MG63 (cell line): ENCODE data around the gene VAV1. TPM values are rescaled to one million over a fixed set of nuclear protein-coding genes. Genes with fewer than 3 reads are reported as not detected.

ENCODE experiments used
- DNase-seq: peaks from one replicate; pipeline ENCODE4 v3.0.0-alpha.2; 2020
- H3K27me3 ChIP-seq: fragments of 250-450 bp; sonication (Bioruptor Pico); 2 replicates; pipeline ENCODE4 v1.5.1; 2020; ENCODE audit warnings: mild to moderate bottlenecking, moderate library complexity
- H3K36me3 ChIP-seq: fragments of 250-450 bp; sonication (Bioruptor Pico); 2 replicates; pipeline ENCODE4 v1.5.1; 2020; ENCODE audit warnings: mild to moderate bottlenecking, moderate library complexity
- H3K4me3 ChIP-seq: fragments of 250-450 bp; sonication (Bioruptor Pico); 2 replicates; pipeline ENCODE4 v1.5.1; 2020; ENCODE audit warnings: mild to moderate bottlenecking, moderate library complexity
- H3K9me3 ChIP-seq: fragments of 250-450 bp; sonication (Bioruptor Pico); 2 replicates; pipeline ENCODE4 v1.5.1; 2020; ENCODE audit warnings: mild to moderate bottlenecking, moderate library complexity
- total RNA-seq: library from RNA; depleted of rRNA; stranded (reverse); fragments of >200 nt; shearing (Covaris generic); gene quantifications from 2 replicates; pipeline ENCODE4 v1.2.3, GENCODE V29; 2014; ENCODE audit warnings: low replicate concordance

Gene VAV1
- total RNA-seq, 1 experiment from 2014 or later, result 0.63 TPM

DNA sequence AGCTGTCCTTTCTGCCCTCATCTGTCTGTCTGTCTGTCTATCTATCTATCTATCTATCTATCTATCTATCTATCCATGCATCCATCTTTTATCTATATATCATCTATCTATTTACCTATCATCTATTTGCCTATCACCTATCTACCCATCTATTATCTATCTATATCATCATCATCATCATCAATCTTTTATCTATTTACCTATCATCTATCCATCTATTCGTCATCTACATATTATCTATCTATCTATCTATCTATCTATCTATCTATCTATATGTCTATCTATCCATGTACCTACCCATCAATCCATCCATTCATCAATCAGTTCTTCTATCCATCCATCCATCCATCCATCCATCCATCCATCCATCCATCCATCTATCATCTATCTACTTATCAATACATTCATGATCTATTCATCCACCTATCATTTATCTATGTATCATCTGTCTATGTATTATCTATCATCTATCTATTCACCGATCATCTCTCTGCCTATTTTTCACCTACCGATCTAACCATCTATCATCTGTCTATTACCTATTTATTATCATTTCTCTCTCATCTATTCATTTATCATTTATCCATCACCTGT is 65.7 kb downstream of the VAV1 start:
- H3K27me3 ChIP-seq, result no peaks in the 10 kb centered on the region
- no peak for DNase-seq
- H3K4me3 ChIP-seq, result no peak overlapping the region
- H3K9me3 ChIP-seq, result no peaks in the 10 kb centered on the region
- H3K36me3 ChIP-seq, result no peaks in the 10 kb centered on the region

DNA sequence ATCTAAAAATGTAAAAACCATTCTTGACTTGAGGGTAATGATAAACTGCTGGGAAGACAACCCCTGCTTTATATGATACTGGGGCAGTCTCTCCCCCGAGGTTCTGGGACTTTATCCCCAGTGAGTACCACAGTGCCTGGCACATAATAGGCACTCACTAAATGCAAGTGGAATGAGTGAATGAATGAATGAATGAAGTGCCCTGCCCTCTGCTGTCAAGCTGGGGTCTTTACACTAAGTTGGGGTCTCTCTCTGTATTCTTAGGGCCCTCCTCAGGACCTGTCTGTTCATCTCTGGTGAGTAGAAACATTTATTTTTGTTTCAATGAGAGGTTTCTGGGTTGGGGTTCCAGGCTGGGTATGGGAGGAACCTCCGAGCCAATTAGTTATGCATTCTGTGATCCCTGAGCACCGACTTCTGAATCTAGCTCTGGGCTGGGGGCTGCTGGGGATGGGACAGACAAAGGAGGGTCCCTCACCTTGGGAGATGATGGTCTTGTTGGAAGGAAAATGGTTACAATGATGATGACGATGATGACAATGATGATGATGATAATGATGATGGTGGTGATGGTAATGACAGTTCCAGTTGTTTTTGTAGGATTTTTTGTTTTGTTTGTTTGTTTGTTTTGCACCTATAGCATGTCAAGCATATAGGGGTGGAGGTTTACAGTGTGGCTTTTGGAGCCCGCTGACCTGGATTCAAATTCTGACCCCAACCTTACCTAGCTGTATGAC is 70.5 kb downstream of the VAV1 start:
- H3K36me3 ChIP-seq, result no peaks in the 10 kb centered on the region
- no peak for DNase-seq
- H3K4me3 ChIP-seq, result no peak overlapping the region
- H3K27me3 ChIP-seq, result no peaks in the 10 kb centered on the region
- H3K9me3 ChIP-seq, result no peaks in the 10 kb centered on the region

DNA sequence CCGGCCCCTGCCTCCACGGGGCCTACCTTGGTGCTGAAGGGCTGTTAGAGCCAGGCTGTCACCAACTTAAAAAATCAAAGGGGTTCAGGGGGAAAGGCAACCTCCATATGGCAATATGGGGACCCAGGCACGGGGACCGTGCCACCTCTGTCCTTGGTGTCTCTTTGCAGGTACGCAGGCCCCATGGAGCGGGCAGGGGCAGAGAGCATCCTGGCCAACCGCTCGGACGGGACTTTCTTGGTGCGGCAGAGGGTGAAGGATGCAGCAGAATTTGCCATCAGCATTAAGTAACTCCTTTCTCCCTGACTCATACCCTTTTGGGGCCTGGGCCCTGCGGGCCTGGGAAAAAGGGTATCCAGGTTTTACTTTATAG is 75.3 kb downstream of the VAV1 start:
- H3K4me3 ChIP-seq, result no peak overlapping the region
- DNase-seq, result no peak
- H3K36me3 ChIP-seq, result no peaks in the 10 kb centered on the region

DNA sequence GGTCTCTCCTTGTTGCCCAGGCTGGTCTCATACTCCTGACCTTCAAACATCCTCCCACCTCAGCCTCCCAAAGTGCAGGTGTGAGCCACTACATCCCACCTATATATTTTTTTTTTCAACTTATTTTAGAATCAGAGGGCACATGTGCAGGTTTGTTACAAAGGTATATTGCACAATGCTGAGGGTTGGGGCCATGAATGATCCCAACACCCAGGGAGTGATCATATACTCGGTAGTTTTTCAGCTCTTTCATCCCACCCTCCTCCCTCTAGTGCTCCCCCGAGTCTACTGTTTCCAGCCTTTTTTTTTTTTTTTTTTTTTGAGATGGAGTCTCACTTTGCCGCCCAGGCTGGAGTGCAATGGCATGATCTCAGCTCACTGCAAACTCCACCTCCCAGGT is 76.5 kb downstream of the VAV1 start:
- no peak for DNase-seq

More for the DNA sequence above, 75.3 kb downstream of the VAV1 start:
- Histone ChIP-seq H3K27me3 (no peaks in the 10 kb centered on the region), H3K9me3 (no peaks in the 10 kb centered on the region)

DNA sequence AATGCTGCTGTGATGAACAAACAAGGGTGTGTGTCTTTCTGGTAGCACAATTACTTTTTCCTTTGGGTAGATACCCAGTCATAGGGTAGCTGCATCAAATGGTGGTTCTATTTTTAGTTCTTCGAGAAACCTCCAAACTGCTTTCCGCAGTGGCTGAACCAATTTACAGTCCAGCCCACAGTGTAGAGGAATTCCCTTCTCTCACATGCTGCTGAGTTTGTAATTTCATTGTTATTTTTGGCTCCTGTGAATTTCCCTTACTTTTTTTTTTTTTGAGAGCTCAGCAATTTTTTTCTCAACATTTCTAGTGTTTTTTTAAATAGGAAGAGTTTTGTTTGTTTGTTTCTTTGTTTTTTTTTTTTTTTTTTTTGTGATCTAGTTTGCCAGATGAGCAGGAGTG is 77.4 kb downstream of the VAV1 start:
- 0 out of 2 replicates have a peak, but pooled peaks cover under 1% of the 10 kb centered on the region for H3K27me3 ChIP-seq
- H3K4me3 ChIP-seq, result no peak overlapping the region
- H3K36me3 ChIP-seq, result peaks cover 3% of the 10 kb centered on the region
- no peaks in the 10 kb centered on the region for H3K9me3 ChIP-seq
- DNase-seq, result no peak

More for the DNA sequence above, 76.5 kb downstream of the VAV1 start:
- H3K27me3 ChIP-seq, result no peaks in the 10 kb centered on the region
- H3K36me3 ChIP-seq, result no peaks in the 10 kb centered on the region
- no peak overlapping the region for H3K4me3 ChIP-seq
- H3K9me3 ChIP-seq, result no peaks in the 10 kb centered on the region

DNA sequence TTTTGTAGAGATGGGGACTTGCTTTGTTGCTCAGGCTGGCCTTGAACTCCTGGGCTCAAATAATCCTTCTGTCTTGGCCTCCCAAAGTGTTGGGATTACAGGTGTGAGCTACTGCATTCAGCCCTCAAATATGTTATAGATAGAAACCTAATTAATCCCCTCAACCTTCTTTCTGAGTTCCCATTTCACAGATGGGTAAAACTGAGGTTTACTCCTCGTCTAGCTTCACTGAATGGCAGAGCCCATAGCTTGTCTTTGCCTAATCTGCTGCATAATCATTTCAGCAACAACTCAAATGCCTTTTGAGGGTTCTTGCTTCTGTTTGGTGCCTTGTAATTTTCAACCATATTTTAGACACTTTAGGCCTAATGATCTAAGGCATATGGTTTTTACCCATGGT is 78.9 kb downstream of the VAV1 start:
- Histone ChIP-seq H3K36me3 (peaks cover 6% of the 10 kb centered on the region), H3K27me3 (0 out of 2 replicates have a peak, but pooled peaks cover 2% of the 10 kb centered on the region), H3K4me3 (no peak overlapping the region), H3K9me3 (no peaks in the 10 kb centered on the region)
- DNase-seq, result no peak

DNA sequence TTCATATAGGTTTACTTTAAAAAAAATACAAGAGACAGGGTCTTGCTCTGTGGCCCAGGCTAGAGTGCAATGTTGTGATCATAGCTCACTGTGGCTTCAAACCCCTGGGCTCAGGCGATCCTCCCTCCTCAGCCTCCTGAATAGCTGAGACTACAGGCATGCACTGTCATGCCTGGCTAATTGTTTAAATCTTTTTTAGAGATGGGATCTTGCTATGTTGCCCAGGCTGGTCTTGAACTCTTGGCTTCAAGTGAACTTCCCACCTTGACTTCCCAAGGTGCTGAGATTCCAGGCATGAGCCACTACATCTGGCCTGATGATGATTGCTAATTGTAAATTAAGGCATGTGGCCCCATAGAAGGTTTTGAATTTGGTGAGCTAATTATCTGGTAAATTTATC is 79.5 kb downstream of the VAV1 start:
- Histone ChIP-seq H3K27me3 (0 out of 2 replicates have a peak, but pooled peaks cover 2% of the 10 kb centered on the region), H3K9me3 (no peaks in the 10 kb centered on the region), H3K36me3 (peaks cover 6% of the 10 kb centered on the region), H3K4me3 (no peak overlapping the region)
- DNase-seq, result no peak

DNA sequence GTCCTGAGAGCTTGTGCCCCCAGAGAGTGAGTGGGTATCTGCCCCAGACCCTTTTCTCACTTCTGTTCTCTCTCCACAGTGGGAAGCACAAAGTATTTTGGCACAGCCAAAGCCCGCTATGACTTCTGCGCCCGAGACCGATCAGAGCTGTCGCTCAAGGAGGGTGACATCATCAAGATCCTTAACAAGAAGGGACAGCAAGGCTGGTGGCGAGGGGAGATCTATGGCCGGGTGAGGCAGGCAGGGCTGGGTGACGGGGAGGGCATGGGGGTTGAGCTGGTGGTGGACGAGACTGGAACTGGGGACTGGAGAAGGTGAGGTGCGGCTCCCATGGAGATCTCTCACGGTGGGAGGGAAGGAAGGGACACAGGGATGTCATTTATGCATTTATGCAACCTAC is 81.4 kb downstream of the VAV1 start:
- Histone ChIP-seq H3K4me3 (no peak overlapping the region), H3K36me3 (peaks cover 8% of the 10 kb centered on the region), H3K9me3 (no peaks in the 10 kb centered on the region), H3K27me3 (0 out of 2 replicates have a peak, but pooled peaks cover 2% of the 10 kb centered on the region)
- no peak for DNase-seq

DNA sequence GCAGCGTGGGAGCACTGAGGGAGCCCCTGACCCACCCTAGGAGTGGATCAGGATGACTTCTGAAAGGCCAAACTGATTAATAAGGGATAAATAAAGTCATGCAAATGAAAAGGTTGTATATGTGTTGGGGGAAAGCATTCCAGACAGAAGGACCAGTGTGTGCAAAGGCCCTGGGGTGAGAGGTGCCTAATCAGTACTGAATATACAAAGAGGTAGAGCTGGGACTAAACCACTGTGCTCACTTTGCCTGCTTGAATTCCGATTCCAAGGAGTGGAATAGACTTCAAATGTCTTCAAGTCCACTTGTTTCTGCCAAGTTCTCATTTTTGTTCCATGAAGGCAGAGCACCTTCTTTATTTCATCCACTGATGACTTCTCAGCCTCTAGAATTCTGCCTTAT is 82.2 kb downstream of the VAV1 start:
- DNase-seq, result no peak
- Histone ChIP-seq H3K27me3 (0 out of 2 replicates have a peak, but pooled peaks cover 2% of the 10 kb centered on the region), H3K4me3 (no peak overlapping the region), H3K36me3 (peaks cover 8% of the 10 kb centered on the region), H3K9me3 (no peaks in the 10 kb centered on the region)

DNA sequence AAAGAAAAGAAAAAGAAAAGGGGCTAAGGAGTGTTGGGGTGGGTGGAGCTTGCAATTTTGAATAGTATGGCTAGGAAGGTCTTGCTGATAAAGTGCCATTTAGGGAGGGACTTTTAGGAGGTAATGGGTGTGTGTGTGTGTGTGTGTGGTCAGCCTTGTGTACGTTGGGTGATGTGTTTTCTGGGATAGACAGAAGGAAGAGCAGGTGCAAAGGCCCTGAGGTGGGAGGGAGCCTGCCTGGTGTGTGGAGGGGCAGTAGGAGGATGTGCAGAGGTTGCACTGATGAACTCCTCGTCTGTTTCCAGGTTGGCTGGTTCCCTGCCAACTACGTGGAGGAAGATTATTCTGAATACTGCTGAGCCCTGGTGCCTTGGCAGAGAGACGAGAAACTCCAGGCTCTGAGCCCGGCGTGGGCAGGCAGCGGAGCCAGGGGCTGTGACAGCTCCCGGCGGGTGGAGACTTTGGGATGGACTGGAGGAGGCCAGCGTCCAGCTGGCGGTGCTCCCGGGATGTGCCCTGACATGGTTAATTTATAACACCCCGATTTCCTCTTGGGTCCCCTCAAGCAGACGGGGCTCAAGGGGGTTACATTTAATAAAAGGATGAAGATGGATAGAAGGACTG is 84.4 kb downstream of the VAV1 start:
- H3K27me3 ChIP-seq, result 0 out of 2 replicates have a peak, but pooled peaks cover 2% of the 10 kb centered on the region
- H3K36me3 ChIP-seq, result peaks cover 8% of the 10 kb centered on the region
- DNase-seq, result peak; percentile 85

DNA sequence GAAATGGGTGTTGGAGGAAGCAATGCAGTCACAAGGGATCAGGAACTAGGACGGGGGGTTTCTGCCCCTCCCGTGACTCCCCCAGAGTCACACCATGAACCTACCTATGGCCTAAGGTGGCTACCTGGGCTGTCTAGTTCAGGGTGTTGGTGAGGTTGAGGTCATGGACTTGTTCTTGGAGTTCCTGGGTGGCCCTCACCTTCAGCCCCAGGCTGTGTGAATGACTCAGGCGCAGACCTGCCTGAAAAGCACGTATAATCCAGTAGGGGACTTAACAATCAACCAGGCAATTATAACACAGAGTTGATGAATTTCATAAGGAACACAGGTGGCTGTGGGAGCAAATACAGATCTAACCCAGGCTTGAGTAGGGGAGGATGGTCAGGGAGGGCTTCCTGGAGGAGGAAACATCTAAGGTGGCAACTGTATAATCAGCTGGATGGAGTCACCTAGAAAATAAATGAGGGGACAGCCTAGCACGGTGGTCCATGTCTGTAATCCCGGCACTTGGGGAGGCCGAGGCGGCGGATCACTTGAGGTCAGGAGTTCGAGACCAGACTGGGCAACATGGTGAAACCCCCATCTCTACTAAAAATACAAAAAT is 89.3 kb downstream of the VAV1 start:
- H3K9me3 ChIP-seq, result no peaks in the 10 kb centered on the region

More for the DNA sequence above, 84.4 kb downstream of the VAV1 start:
- Histone ChIP-seq H3K9me3 (no peaks in the 10 kb centered on the region), H3K4me3 (no peak overlapping the region)

DNA sequence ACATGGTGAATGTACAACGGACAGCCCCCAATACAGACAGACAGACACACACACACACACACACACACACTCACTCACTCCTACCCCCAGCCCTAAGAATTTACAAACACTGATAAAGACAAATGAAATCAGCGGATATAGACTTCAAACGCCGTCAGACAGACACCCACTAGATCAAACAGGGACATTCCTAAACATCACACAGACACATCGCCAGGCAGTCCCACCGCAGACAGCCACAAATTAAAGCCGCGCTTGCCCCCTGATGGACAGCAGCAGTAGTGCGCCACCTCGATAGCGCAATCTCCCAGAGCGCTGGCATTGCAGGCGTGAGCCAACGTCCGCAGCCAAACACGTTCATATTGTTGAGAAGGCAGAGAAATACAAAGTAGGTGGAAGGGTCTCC is 90.2 kb downstream of the VAV1 start:
- no peaks in the 10 kb centered on the region for H3K9me3 ChIP-seq
- H3K27me3 ChIP-seq, result no peaks in the 10 kb centered on the region
- H3K4me3 ChIP-seq, result no peak overlapping the region
- DNase-seq, result peak; percentile 82
- no peaks in the 10 kb centered on the region for H3K36me3 ChIP-seq

More for the DNA sequence above, 89.3 kb downstream of the VAV1 start:
- no peaks in the 10 kb centered on the region for H3K27me3 ChIP-seq
- no peak for DNase-seq
- H3K4me3 ChIP-seq, result no peak overlapping the region
- H3K36me3 ChIP-seq, result peaks cover 2% of the 10 kb centered on the region; the same call in 1 of the 2 replicates

DNA sequence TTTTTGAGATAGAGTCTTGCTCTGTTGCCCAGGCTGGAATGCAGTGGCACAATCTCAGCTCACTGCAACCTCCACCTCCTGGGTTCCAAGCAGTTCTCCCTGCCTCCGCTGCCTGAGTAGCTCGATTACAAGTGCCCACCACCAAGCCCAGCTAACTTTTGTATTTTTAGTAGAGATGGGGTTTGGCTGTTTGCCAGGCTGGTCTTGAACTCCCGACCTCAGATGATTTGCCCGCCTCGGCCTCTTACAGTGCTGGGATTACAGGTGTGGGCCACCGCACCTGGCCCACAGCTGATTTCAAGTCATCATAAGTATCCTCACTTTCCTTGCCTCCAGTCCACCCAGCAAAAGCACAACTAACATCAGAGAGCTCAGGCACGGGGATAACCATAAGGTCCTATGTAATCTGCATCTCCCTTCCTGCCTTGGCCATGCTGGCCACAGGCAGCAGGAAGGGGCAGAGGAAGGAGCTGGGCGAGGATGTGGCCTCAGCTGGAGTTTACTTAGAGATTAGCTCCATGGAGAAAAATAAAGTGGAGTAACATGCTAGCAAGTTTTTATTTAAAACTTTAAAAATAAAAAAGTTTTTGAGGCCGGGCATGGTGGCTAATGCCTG is 91.9 kb downstream of the VAV1 start:
- DNase-seq, result no peak

DNA sequence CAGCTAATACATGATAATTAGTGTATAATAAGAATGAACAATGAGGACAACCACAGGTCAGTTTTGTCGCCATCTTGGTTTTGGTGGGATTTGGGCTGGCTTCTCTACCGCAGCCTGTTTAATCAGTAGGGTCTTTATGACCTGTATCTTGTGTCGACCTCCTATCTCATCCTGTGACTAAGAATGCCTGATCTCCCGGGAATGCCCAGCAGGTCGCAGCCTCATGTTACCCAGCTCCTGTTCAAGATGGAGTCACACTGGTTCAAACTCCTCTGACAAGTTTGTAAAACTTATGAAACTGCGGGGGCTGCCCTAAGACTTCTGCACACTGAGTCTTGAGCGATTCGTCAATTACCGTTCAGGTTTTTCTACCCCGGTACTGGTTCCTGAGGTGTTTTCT is 93.3 kb downstream of the VAV1 start:
- H3K36me3 ChIP-seq, result no peaks in the 10 kb centered on the region
- no peak for DNase-seq
- no peak overlapping the region for H3K4me3 ChIP-seq
- H3K27me3 ChIP-seq, result no peaks in the 10 kb centered on the region
- H3K9me3 ChIP-seq, result no peaks in the 10 kb centered on the region

More for the DNA sequence above, 91.9 kb downstream of the VAV1 start:
- Histone ChIP-seq H3K27me3 (no peaks in the 10 kb centered on the region), H3K9me3 (no peaks in the 10 kb centered on the region), H3K36me3 (no peaks in the 10 kb centered on the region), H3K4me3 (no peak overlapping the region)

DNA sequence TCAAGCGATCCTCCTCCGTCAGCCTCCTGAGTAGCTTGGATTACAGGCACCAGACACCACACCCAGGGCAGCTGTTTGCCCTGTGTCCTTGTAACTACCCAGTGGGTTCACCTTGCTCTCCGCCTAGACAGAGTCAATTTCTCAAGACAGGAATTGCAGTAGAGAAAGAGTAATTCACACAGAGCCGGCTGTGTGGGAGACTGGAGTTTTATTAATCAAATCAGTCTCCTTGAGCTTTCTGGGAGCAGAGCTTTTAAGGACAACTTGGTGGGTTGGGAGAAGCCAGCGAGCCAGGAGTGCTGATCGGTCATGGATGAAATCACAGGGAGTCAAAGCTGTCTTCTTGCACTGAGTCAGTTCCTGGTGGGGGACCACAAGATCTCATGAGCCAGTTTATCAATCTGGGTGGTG is 94.2 kb downstream of the VAV1 start:
- DNase-seq, result peak; percentile 11
- H3K9me3 ChIP-seq, result no peaks in the 10 kb centered on the region
- H3K4me3 ChIP-seq, result no peak overlapping the region
- H3K27me3 ChIP-seq, result no peaks in the 10 kb centered on the region
- no peaks in the 10 kb centered on the region for H3K36me3 ChIP-seq

DNA sequence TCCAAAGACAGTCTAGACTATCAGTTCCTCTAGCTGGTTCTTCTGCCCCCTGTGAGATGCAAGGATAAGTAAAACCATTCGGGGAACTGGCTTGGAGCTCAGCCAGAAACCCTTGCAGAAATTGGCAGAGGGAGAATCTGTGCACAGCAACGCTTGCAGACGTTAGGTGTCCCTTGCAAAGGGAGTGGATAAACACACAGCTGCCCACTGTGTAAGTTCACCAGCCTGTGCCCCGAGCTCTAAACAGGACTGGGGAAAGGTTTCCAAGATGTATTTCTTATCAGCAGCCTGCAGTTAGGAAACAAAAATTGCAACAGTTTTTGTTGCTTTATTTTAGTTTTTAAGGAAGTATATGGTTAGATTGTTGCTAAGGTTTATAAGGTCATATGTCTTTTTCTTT is 95.8 kb downstream of the VAV1 start:
- no peaks in the 10 kb centered on the region for H3K36me3 ChIP-seq
- H3K9me3 ChIP-seq, result no peaks in the 10 kb centered on the region
- H3K27me3 ChIP-seq, result no peaks in the 10 kb centered on the region
- no peak overlapping the region for H3K4me3 ChIP-seq
- DNase-seq, result no peak
